PC-3 (cell line): Measurements from ENCODE around the gene CASK.

Source experiments
- EZH2 ChIP-seq: fragments of 300-600 bp; sonication (generic); IDR thresholded peaks from one replicate; pipeline ENCODE4 v1.6.1; 2017; ENCODE audit warnings: antibody characterized with exemption, mild to moderate bottlenecking, low read length; ENCODE audit not compliant: unreplicated experiment
- EZH2phosphoT487 ChIP-seq: fragments of 300-600 bp; sonication (generic); IDR thresholded peaks from 2 replicates; pipeline ENCODE4 v1.6.1; 2018; ENCODE audit warnings: mild to moderate bottlenecking, antibody characterized with exemption, low read length, borderline replicate concordance
- TF ChIP-seq, protein P1 (sequence below): fragments of 300-600 bp; sonication (generic); conservative IDR thresholded peaks from 2 replicates; pipeline ENCODE4 v1.5.1; 2017; ENCODE audit warnings: antibody characterized with exemption, low read depth, mild to moderate bottlenecking, low read length

DNA sequence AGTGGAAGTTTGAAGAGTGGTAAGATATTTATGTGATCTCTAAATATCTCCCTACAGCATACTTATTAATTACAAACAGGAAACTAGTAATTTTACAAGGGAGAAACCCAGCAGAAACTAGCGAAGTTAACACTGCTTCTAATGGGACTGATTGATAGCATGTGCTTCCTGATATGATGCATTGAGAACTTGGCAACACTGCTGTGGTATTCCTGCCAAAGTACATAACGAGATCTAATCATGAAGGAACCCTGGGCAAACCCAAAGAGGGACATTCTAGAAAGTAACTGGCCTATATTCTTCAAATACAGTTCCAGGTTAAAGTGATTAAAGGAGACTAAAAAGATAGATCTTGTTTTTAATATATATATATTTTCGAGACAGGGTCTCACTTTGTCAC lies 239.2 kb downstream of the CASK start:
- TF ChIP-seq, protein P1, sequence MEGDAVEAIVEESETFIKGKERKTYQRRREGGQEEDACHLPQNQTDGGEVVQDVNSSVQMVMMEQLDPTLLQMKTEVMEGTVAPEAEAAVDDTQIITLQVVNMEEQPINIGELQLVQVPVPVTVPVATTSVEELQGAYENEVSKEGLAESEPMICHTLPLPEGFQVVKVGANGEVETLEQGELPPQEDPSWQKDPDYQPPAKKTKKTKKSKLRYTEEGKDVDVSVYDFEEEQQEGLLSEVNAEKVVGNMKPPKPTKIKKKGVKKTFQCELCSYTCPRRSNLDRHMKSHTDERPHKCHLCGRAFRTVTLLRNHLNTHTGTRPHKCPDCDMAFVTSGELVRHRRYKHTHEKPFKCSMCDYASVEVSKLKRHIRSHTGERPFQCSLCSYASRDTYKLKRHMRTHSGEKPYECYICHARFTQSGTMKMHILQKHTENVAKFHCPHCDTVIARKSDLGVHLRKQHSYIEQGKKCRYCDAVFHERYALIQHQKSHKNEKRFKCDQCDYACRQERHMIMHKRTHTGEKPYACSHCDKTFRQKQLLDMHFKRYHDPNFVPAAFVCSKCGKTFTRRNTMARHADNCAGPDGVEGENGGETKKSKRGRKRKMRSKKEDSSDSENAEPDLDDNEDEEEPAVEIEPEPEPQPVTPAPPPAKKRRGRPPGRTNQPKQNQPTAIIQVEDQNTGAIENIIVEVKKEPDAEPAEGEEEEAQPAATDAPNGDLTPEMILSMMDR = no peak
- TF ChIP-seq EZH2 = no peak
- TF ChIP-seq EZH2phosphoT487 = no peak
